SK-N-SH treated with all-trans-retinoic acid at 6 μM for 48 hours (cell line): ENCODE measurements around the gene CRYBA1.

Source experiments
- BACH2 ChIP-seq: fragments of 250-450 bp; sonication (Bioruptor Pico); IDR thresholded peaks from 2 replicates; pipeline ENCODE4 v1.9.0; 2021; ENCODE audit warnings: mild to moderate bottlenecking, borderline replicate concordance
- CSDC2 ChIP-seq: fragments of 250-450 bp; sonication (Bioruptor Pico); IDR thresholded peaks from 2 replicates; pipeline ENCODE4 v1.5.0; 2020; ENCODE audit warnings: mild to moderate bottlenecking, moderate library complexity
- ESRRG ChIP-seq: fragments of 250-450 bp; sonication (Bioruptor Pico); IDR thresholded peaks from 2 replicates; pipeline ENCODE4 v1.6.1; 2021; ENCODE audit warnings: mild to moderate bottlenecking
- POU6F1 ChIP-seq: fragments of 250-450 bp; sonication (Bioruptor Pico); IDR thresholded peaks from 2 replicates; pipeline ENCODE4 v1.8.0; 2021; ENCODE audit warnings: low read depth, mild to moderate bottlenecking, moderate library complexity, borderline replicate concordance
- PPARA ChIP-seq: fragments of 250-450 bp; sonication (Bioruptor Pico); IDR thresholded peaks from 2 replicates; pipeline ENCODE4 v1.5.0; 2020; ENCODE audit warnings: mild to moderate bottlenecking, borderline replicate concordance
- RARB ChIP-seq: fragments of 250-450 bp; sonication (Bioruptor Pico); IDR thresholded peaks from 2 replicates; pipeline ENCODE4 v1.8.0; 2021; ENCODE audit warnings: mild to moderate bottlenecking, moderate library complexity
- TCF4 ChIP-seq: fragments of 250-450 bp; sonication (Bioruptor Pico); IDR thresholded peaks from 2 replicates; pipeline ENCODE4 v1.8.0; 2021; ENCODE audit warnings: mild to moderate bottlenecking, moderate library complexity, borderline replicate concordance
- ZFP3 ChIP-seq: fragments of 250-450 bp; sonication (Bioruptor Pico); IDR thresholded peaks from 2 replicates; pipeline ENCODE4 v1.5.0; 2020; ENCODE audit warnings: mild to moderate bottlenecking, moderate library complexity
- ZFP30 ChIP-seq: fragments of 450-650 bp; formaldehyde crosslinking; IDR thresholded peaks from 2 replicates; pipeline ENCODE4 v1.5.0; 2022; ENCODE audit warnings: mild to moderate bottlenecking, moderate library complexity
- ZNF565 ChIP-seq: fragments of 450-650 bp; formaldehyde crosslinking; conservative IDR thresholded peaks from 2 replicates; pipeline ENCODE4 v1.5.0; 2020; ENCODE audit warnings: low read depth, mild to moderate bottlenecking, moderate library complexity
- ZNF8 ChIP-seq: fragments of 450-650 bp; formaldehyde crosslinking; IDR thresholded peaks from 2 replicates; pipeline ENCODE4 v1.5.0; 2020; ENCODE audit warnings: mild to moderate bottlenecking, moderate library complexity
- TF ChIP-seq, protein P1 (sequence below): fragments of 250-450 bp; sonication (Bioruptor Pico); IDR thresholded peaks from 2 replicates; pipeline ENCODE4 v1.8.0; 2020; ENCODE audit warnings: mild to moderate bottlenecking, moderate library complexity, borderline replicate concordance
- TF ChIP-seq, protein P2 (sequence below): fragments of 250-450 bp; sonication (Bioruptor Pico); IDR thresholded peaks from 2 replicates; pipeline ENCODE4 v1.5.1; 2020; ENCODE audit warnings: low read depth, mild to moderate bottlenecking, moderate library complexity

DNA sequence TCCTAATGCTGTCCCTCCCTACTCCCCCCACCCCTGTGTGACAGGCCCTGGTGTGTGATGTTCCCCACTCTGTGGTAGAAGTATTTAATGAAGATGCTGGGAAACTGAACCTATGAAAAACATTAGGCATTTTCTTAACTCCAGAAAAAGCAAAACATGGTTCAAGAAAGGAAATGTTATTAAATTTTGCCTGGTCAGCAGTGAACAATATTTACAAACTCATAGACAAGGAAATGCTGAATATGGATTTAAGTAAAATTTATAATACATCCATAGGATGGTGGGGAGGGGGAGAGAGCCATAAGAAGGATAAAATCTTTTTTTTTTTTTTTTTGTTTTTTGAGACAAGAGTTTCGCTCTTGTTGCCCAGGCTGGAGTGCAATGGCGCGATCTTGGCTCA is 10.8 kb upstream of the CRYBA1 start:
- TF ChIP-seq POU6F1 (CRISPR knock-in tag), result no peak
- no peak for TF ChIP-seq ZFP30 (CRISPR knock-in tag)
- TF ChIP-seq BACH2 (CRISPR knock-in tag), result no peak
- TF ChIP-seq RARB (CRISPR knock-in tag), result no peak
- TF ChIP-seq TCF4, result no peak
- TF ChIP-seq ZFP3 (CRISPR knock-in tag), result no peak
- no peak for TF ChIP-seq ESRRG (CRISPR knock-in tag)
- TF ChIP-seq, protein P1, sequence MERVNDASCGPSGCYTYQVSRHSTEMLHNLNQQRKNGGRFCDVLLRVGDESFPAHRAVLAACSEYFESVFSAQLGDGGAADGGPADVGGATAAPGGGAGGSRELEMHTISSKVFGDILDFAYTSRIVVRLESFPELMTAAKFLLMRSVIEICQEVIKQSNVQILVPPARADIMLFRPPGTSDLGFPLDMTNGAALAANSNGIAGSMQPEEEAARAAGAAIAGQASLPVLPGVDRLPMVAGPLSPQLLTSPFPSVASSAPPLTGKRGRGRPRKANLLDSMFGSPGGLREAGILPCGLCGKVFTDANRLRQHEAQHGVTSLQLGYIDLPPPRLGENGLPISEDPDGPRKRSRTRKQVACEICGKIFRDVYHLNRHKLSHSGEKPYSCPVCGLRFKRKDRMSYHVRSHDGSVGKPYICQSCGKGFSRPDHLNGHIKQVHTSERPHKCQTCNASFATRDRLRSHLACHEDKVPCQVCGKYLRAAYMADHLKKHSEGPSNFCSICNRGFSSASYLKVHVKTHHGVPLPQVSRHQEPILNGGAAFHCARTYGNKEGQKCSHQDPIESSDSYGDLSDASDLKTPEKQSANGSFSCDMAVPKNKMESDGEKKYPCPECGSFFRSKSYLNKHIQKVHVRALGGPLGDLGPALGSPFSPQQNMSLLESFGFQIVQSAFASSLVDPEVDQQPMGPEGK, result no peak
- TF ChIP-seq, protein P2, sequence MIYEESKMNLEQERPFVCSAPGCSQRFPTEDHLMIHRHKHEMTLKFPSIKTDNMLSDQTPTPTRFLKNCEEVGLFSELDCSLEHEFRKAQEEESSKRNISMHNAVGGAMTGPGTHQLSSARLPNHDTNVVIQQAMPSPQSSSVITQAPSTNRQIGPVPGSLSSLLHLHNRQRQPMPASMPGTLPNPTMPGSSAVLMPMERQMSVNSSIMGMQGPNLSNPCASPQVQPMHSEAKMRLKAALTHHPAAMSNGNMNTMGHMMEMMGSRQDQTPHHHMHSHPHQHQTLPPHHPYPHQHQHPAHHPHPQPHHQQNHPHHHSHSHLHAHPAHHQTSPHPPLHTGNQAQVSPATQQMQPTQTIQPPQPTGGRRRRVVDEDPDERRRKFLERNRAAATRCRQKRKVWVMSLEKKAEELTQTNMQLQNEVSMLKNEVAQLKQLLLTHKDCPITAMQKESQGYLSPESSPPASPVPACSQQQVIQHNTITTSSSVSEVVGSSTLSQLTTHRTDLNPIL (CRISPR knock-in tag), result no peak
- TF ChIP-seq ZNF565 (CRISPR knock-in tag), result no peak
- TF ChIP-seq ZNF8 (CRISPR knock-in tag), result no peak
- no peak for TF ChIP-seq CSDC2
- no peak for TF ChIP-seq PPARA (CRISPR knock-in tag)
